ENCODE data around the gene NPR3.

Gene NPR3

DNA sequence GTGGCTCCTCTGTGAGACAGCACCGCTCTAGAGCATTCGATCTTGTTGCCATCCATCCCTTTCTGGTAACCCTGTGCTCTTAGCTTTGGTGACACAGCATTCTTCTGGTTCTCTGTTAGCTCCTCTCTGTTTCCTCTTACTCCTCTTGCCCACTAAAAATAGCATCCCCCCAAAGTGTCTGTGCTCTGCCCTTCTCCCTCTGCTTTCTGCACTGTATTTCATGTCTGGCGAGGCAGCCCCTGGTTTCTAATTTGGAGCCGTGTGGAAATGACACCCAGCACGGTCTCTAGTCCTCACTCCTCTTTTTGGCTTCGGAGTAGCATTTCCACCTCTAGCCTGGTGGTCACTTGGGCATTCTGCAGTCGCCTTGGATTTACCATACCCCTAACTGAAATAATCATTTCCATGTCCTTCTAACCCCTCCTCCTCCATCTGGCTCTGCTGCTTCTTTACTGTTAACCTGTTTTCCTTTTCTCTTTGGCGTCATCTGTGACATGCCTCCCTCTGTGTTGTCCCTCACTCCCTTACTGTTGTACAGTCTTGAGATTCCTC is 23.8 kb downstream of the NPR3 start:
- H3K4me3 ChIP-seq (ENCODE audit: low read length) = no peak overlapping the region
- DNase-seq (ENCODE audit: low read depth) = no peak
- TF ChIP-seq, protein P1, sequence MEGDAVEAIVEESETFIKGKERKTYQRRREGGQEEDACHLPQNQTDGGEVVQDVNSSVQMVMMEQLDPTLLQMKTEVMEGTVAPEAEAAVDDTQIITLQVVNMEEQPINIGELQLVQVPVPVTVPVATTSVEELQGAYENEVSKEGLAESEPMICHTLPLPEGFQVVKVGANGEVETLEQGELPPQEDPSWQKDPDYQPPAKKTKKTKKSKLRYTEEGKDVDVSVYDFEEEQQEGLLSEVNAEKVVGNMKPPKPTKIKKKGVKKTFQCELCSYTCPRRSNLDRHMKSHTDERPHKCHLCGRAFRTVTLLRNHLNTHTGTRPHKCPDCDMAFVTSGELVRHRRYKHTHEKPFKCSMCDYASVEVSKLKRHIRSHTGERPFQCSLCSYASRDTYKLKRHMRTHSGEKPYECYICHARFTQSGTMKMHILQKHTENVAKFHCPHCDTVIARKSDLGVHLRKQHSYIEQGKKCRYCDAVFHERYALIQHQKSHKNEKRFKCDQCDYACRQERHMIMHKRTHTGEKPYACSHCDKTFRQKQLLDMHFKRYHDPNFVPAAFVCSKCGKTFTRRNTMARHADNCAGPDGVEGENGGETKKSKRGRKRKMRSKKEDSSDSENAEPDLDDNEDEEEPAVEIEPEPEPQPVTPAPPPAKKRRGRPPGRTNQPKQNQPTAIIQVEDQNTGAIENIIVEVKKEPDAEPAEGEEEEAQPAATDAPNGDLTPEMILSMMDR (conservative IDR thresholded peaks at IDR 0.05; ENCODE audit: low read depth, low read length) = no peak

DNA sequence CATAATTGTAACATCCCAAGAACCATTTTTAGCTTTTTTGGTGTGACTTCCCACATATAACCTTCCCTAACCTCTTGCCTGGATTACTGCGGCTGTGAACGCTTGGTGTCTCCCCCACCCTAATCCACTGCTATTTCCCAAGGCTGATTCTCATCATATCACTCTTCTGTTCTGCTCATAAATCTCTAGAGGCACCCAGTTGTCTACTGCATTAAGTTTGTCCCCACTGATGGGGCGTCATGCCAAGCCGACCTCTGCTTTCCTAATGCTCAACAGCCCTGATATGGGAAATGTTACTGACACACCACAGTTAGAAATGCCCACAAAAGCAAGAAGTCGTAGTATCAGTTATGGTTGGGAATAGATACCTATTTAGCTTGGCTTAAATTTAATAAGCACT is 24.4 kb downstream of the NPR3 start:
- no peak overlapping the region for H3K4me3 ChIP-seq (ENCODE audit: low read length)
- TF ChIP-seq, protein P1 (conservative IDR thresholded peaks at IDR 0.05; ENCODE audit: low read depth, low read length) = no peak
- DNase-seq (ENCODE audit: low read depth) = no peak

DNA sequence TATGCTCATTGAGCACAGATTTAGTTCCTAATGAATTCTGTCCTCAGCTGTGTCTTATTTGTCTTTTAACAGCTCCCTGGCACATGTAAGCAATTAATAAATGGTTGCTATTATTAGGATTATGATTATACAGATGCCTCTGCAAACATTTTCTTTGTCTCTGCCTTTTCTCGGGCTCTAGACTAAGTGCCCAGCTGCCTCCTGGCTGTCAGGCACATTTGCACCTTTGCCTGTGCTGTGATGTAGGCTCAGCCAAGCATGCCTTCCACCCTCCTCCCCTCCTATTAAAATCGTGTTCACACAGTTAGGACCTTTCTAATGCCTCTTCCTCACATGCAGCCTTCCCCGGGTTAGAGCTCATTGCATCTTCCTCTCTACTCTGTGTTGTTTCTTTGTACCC is 25.7 kb downstream of the NPR3 start:
- no peak for DNase-seq (ENCODE audit: low read depth)

DNA sequence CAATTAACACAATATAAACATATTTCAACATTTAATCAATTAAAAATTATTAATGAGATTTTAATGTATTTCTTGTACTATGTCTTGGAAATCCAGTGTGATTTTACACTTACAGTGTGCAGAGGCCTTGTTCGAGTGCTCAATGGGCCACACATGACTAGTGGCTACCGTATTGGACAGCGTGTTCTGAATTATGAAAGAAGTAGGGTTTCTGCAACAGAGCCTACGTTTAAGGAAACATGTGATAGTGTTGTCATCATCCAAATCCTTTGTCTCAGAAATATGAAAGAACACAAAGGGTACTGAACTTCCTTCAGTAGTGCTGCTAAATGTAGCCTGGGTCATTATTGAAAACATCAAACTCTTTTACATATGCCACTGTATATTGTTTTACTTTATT is 29.5 kb downstream of the NPR3 start:
- TF ChIP-seq, protein P1 (conservative IDR thresholded peaks at IDR 0.05; ENCODE audit: low read depth, low read length) = no peak
- no peak overlapping the region for H3K4me3 ChIP-seq (ENCODE audit: low read length)
- no peak for DNase-seq (ENCODE audit: low read depth)

More for the DNA sequence above, 25.7 kb downstream of the NPR3 start:
- TF ChIP-seq, protein P1 (conservative IDR thresholded peaks at IDR 0.05; ENCODE audit: low read depth, low read length) = no peak
- H3K4me3 ChIP-seq (ENCODE audit: low read length) = no peak overlapping the region

DNA sequence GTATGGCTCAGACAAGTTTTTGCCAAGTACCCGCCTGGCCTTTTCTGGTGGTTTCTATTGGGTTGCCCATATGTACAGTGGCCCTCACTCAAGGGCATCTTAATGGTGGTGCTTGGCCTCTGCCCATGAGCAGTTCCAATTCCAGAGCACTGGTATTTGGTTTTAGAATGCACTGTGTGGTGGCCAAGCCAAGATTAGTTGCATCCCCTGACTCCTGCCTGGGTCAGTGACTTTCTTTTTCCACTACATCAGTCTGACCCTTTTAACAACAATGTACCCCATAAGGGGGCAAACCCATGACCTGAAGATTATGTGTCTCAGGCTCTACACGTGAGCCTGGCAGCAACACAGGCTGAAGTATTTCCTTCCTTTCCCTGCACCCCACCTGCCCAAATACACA is 34.2 kb downstream of the NPR3 start:
- TF ChIP-seq, protein P1 (conservative IDR thresholded peaks at IDR 0.05; ENCODE audit: low read depth, low read length) = no peak
- DNase-seq (ENCODE audit: low read depth) = no peak
- no peak overlapping the region for H3K4me3 ChIP-seq (ENCODE audit: low read length)

DNA sequence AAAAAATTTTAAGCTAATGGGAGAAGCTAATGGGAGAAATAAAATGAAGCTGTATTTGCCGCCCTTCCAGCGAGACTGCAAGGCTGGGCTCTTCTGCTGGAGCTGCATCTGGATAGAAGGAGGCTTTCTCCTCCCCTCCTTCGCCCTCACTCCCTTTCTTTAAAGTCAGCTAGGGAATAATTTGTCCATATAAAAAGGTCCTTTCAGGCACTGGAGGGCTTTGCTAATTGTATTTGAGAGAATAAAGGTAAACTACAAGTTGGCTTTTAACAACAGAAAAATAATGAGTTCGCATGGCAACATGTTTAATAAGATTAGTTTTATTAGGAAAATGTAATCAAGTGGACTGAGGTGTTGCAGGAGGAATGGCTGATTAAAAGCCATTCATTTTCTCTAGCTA is 41.3 kb downstream of the NPR3 start:
- TF ChIP-seq, protein P1 (conservative IDR thresholded peaks at IDR 0.05; ENCODE audit: low read depth, low read length) = no peak
- no peak overlapping the region for H3K4me3 ChIP-seq (ENCODE audit: low read length)
- no peak for DNase-seq (ENCODE audit: low read depth)

DNA sequence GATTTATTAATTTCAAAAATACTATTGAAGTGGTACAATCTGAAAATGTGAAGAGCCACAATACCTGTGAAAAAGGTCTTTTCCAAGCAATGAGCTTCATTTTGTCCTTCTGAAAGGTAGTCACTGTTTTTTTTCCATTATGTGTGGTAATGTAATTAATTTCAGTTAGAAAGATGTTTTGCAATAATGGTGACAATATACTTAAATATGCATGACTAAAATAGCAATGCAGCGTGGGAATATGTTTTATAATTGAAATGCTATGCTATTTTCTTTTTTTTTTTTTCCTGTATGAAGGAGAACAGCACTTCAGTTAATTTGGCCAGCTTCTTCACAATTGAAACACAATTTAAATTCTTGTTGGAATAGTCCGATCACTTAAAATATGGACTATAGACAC is 41.9 kb downstream of the NPR3 start:
- no peak for DNase-seq (ENCODE audit: low read depth)
- no peak overlapping the region for H3K4me3 ChIP-seq (ENCODE audit: low read length)
- TF ChIP-seq, protein P1 (conservative IDR thresholded peaks at IDR 0.05; ENCODE audit: low read depth, low read length) = no peak
